ENCODE results near the gene RGPD3.
"Not testable (repeated sequence)": the region's sequence is repeated elsewhere in the genome, so short reads cannot be mapped to it uniquely, and the experiment has no call there.

Gene RGPD3

GRCh38 chr2:106486551-106487385 lies 18.6 kb upstream of the RGPD3 start, which contains the start of gene CD8B2:
Gene CD8B2, plus strand, starts transcription at chr2:106487364. Its CDS starts 63 bp downstream, at chr2:106487427.
- DNase-seq (ENCODE audit: low spot score), result not testable (repeated sequence)

- DNase-seq (ENCODE audit: low spot score), result not testable (repeated sequence)
Observed at GRCh38 chr2:106479563-106479962, 11.3 kb upstream of the RGPD3 start.

GRCh38 chr2:106477647-106478046 lies 9.4 kb upstream of the RGPD3 start:
- DNase-seq (ENCODE audit: low spot score), result not testable (repeated sequence)

GRCh38 chr2:106470658-106471057 lies 2.4 kb upstream of the RGPD3 start:
- not testable (repeated sequence) for DNase-seq (ENCODE audit: low spot score)

GRCh38 chr2:106467516-106467915 lies 697 bp downstream of the RGPD3 start:
- DNase-seq (ENCODE audit: low spot score), result not testable (repeated sequence)

- DNase-seq (ENCODE audit: low spot score), result not testable (repeated sequence)
Observed at GRCh38 chr2:106461882-106462281, 6.3 kb downstream of the RGPD3 start.

- not testable (repeated sequence) for DNase-seq (ENCODE audit: low spot score)
Observed at GRCh38 chr2:106390680-106391079, 77.5 kb downstream of the RGPD3 start.

GRCh38 chr2:106388814-106389410 lies 79.3 kb downstream of the RGPD3 start:
- not testable (repeated sequence) for DNase-seq (ENCODE audit: low spot score)

GRCh38 chr2:106384548-106384947 lies 83.7 kb downstream of the RGPD3 start:
- not testable (repeated sequence) for DNase-seq (ENCODE audit: low spot score)

GRCh38 chr2:106381867-106382266 lies 86.3 kb downstream of the RGPD3 start:
- not testable (repeated sequence) for DNase-seq (ENCODE audit: low spot score)

GRCh38 chr2:106379567-106379966 lies 88.6 kb downstream of the RGPD3 start:
- DNase-seq (ENCODE audit: low spot score), result not testable (repeated sequence)

- DNase-seq (ENCODE audit: low spot score), result not testable (repeated sequence)
Observed at GRCh38 chr2:106369182-106369581, 99.0 kb downstream of the RGPD3 start.

- no peak for DNase-seq (ENCODE audit: low spot score)
Observed at GRCh38 chr2:106366204-106366885, 101.9 kb downstream of the RGPD3 start.

GRCh38 chr2:106363791-106364190 lies 104.4 kb downstream of the RGPD3 start:
- no peak for DNase-seq (ENCODE audit: low spot score)

- no peak for DNase-seq (ENCODE audit: low spot score)
Observed at GRCh38 chr2:106362789-106363188, 105.4 kb downstream of the RGPD3 start.

- DNase-seq (ENCODE audit: low spot score), result no peak
Observed at GRCh38 chr2:106359512-106359911, 108.7 kb downstream of the RGPD3 start.

- DNase-seq (ENCODE audit: low spot score), result no peak
Observed at GRCh38 chr2:106358521-106358920, 109.7 kb downstream of the RGPD3 start.

- DNase-seq (ENCODE audit: low spot score), result no peak
Observed at GRCh38 chr2:106358081-106358480, 110.1 kb downstream of the RGPD3 start.

- no peak for DNase-seq (ENCODE audit: low spot score)
Observed at GRCh38 chr2:106356291-106356690, 111.9 kb downstream of the RGPD3 start.

- no peak for DNase-seq (ENCODE audit: low spot score)
Observed at GRCh38 chr2:106353676-106354075, 114.5 kb downstream of the RGPD3 start.

- DNase-seq (ENCODE audit: low spot score), result no peak
Observed at GRCh38 chr2:106350980-106351379, 117.2 kb downstream of the RGPD3 start.

GRCh38 chr2:106344302-106344701 lies 123.9 kb downstream of the RGPD3 start:
- no peak for DNase-seq (ENCODE audit: low spot score)

GRCh38 chr2:106343274-106343673 lies 124.9 kb downstream of the RGPD3 start:
- no peak for DNase-seq (ENCODE audit: low spot score)
